ENCODE measurements around the gene RPL28. TPM values are rescaled to one million over a fixed set of nuclear protein-coding genes. Genes with fewer than 3 reads are reported as not detected.

The RPL28 gene
- total and polyA plus RNA-seq, 2 donors (not counting 3 experiments of a cell fraction or from before 2014, with no cell fraction given), result 1,872 to 3,435 TPM

- BruUV-seq (replicated peaks), result no TSS peak
- CTCF ChIA-PET, result no interaction called here
- dilution Hi-C loops (cut with MboI; ENCODE audit: extremely low pct_ligation_motif_present, low sequenced_read_pairs) (no loop called here), intact Hi-C loops (cut with micrococcal nuclease) (no loop called here)
- H2AFZ ChIP-seq (ENCODE audit: low read depth, low read length), result no peak overlapping the region
- no peak overlapping the region for H3K4me3 ChIP-seq (replicated peaks in 1 of 3; ENCODE audit: insufficient read depth in 1 of 3, low read depth in 1 of 3, low read length in 3 of 3)
- TF ChIP-seq EZH2 (IDR thresholded peaks at IDR 0.05; ENCODE audit: borderline replicate concordance, low read depth, low read length, severe bottlenecking), result no peak
- TF ChIP-seq JUN (IDR thresholded peaks at IDR 0.05; ENCODE audit: borderline replicate concordance, insufficient read depth, insufficient read length, low read depth), result no peak
- no peak for TF ChIP-seq POLR2A (IDR thresholded peaks at IDR 0.05; ENCODE audit: low read depth, low read length)
- TF ChIP-seq GATA2 (IDR thresholded peaks at IDR 0.05; ENCODE audit: insufficient read depth, insufficient read length, low read depth, low read length), result no peak
- no peak for TF ChIP-seq MAX (IDR thresholded peaks at IDR 0.05; ENCODE audit: insufficient read depth, insufficient read length)
- TF ChIP-seq CTCF (IDR thresholded peaks at IDR 0.05; ENCODE audit: extremely low read depth in 1 of 2, insufficient read depth in 1 of 2, low read depth in 1 of 2, low read length in 2 of 2), result no peak
- no peak for TF ChIP-seq POLR2AphosphoS5 (IDR thresholded peaks at IDR 0.05; ENCODE audit: insufficient read depth, low read depth, low read length)
- no peak for TF ChIP-seq MYC (IDR thresholded peaks at IDR 0.05; ENCODE audit: low read depth, low read length)
- no peak for TF ChIP-seq FOS (IDR thresholded peaks at IDR 0.05; ENCODE audit: borderline replicate concordance, insufficient read depth, low read length)
- no peaks in the 10 kb centered on the region for H3K79me2 ChIP-seq (ENCODE audit: control insufficient read depth, insufficient read depth, low read length)
- no peaks in the 10 kb centered on the region for H3K9me3 ChIP-seq (replicated peaks; ENCODE audit: control insufficient read depth, insufficient read depth, low read length)
- H3K27me3 ChIP-seq (ENCODE audit: control insufficient read depth in 2 of 2, insufficient read depth in 2 of 2, low read length in 2 of 2), result peaks cover 0 to 2% of the 10 kb centered on the region in 2 experiments
- no peak overlapping the region for H3K27ac ChIP-seq (ENCODE audit: insufficient read depth, low read depth, low read length)
- no peaks in the 10 kb centered on the region for H3K4me1 ChIP-seq (ENCODE audit: control insufficient read depth, extremely low read depth, insufficient read depth, low read length)
- no peaks in the 10 kb centered on the region for H4K20me1 ChIP-seq (replicated peaks; ENCODE audit: control insufficient read depth, extremely low read depth, insufficient read depth, low read length)
- H3K9ac ChIP-seq (replicated peaks; ENCODE audit: extremely low read depth, insufficient read depth, low read length), result no peak overlapping the region
- H3K9me1 ChIP-seq (replicated peaks; ENCODE audit: control insufficient read depth, extremely low read depth, insufficient read depth, low read length), result no peaks in the 10 kb centered on the region
- H3K36me3 ChIP-seq (ENCODE audit: control insufficient read depth in 2 of 2, extremely low read depth in 1 of 2, insufficient read depth in 2 of 2, low read length in 2 of 2), result peaks cover 0 to 7% of the 10 kb centered on the region in 2 experiments
- DNase-seq (ENCODE audit: low read depth, low spot score), result no peak
- POLR2A ChIA-PET, result no interaction called here
- H3K4me2 ChIP-seq (ENCODE audit: insufficient read depth, low read length), result no peak overlapping the region
- FAIRE-seq, result no peak
Observed at GRCh38 chr19:55346725-55347441, 38.8 kb upstream of the RPL28 start.
